HepG2 (cell line): ENCODE results near the gene CDT1. TPM values are rescaled to one million over a fixed set of nuclear protein-coding genes. Genes with fewer than 3 reads are reported as not detected.

ENCODE experiments used
- AHDC1 ChIP-seq: sonication (generic); formaldehyde crosslinking; IDR thresholded peaks from 2 replicates; pipeline ENCODE4 v1.5.1; 2020; ENCODE audit warnings: mild to moderate bottlenecking, missing genetic modification reagents, borderline replicate concordance
- HIVEP1 ChIP-seq: sonication (generic); formaldehyde crosslinking; IDR thresholded peaks from 2 replicates; pipeline ENCODE4 v1.4.0; 2020; ENCODE audit warnings: mild to moderate bottlenecking, missing genetic modification reagents
- MXD4 ChIP-seq: IDR thresholded peaks from 2 replicates; pipeline ENCODE4 v1.6.1; 2016; ENCODE audit warnings: mild to moderate bottlenecking, missing biosample characterization, missing genetic modification reagents
- NFIB ChIP-seq: sonication (generic); formaldehyde crosslinking; IDR thresholded peaks from 2 replicates; pipeline ENCODE4 v1.9.0; 2021; ENCODE audit warnings: missing genetic modification reagents, mild to moderate bottlenecking, borderline replicate concordance
- NR0B2 ChIP-seq: sonication (generic); formaldehyde crosslinking; IDR thresholded peaks from 2 replicates; pipeline ENCODE4 v1.4.0; 2020; ENCODE audit warnings: mild to moderate bottlenecking, missing genetic modification reagents
- SMC3 ChIP-seq: IDR thresholded peaks from 2 replicates; pipeline ENCODE4 v1.6.1; 2011; ENCODE audit warnings: low read length, improper control_type of control experiment
- TGIF2 ChIP-seq: IDR thresholded peaks from 2 replicates; pipeline ENCODE4 v1.6.1; 2016; ENCODE audit warnings: control low read depth, missing compliant biosample characterization
- ZBTB33 ChIP-seq: sonication (generic); formaldehyde crosslinking; IDR thresholded peaks from 2 replicates; pipeline ENCODE4 v1.4.0; 2020; ENCODE audit warnings: missing genetic modification reagents
- ZHX2 ChIP-seq, 2 experiments: sonication (generic) in 1 of 2; formaldehyde crosslinking in 1 of 2; IDR thresholded peaks; 2 replicates each; pipeline versions ENCODE4 v1.6.1 to v1.9.0; 2014 to 2022; ENCODE audit warnings: antibody characterized with exemption in 1 of 2, borderline replicate concordance in 1 of 2, inconsistent platforms in 1 of 2, low read depth in 1 of 2, missing genetic modification reagents in 1 of 2
- ZMAT3 ChIP-seq: sonication (generic); formaldehyde crosslinking; conservative IDR thresholded peaks from 2 replicates; pipeline ENCODE4 v1.7.0; 2021; ENCODE audit warnings: missing genetic modification reagents
- ZNF800 ChIP-seq: sonication (generic); formaldehyde crosslinking; IDR thresholded peaks from 2 replicates; pipeline ENCODE4 v1.4.0; 2020; ENCODE audit warnings: missing genetic modification reagents
- polyA plus RNA-seq, 8 experiments: library from polyadenylated mRNA; depleted of rRNA in 3 of 8; stranded (reverse) in 7 of 8; unstranded in 1 of 8; fragments of >200 nt; fragmentation: Illumina TruSeq in 4 of 8; extraction: Trizol in 4 of 8; gene quantifications; 2 replicates each; pipeline versions ENCODE4 v1.2.1 to v1.2.3, GENCODE V29; 2011 to 2016; ENCODE audit warnings: low read depth in 4 of 8, missing spikeins in 1 of 8, mixed read lengths in 1 of 8; ENCODE audit not compliant: insufficient read depth in 1 of 8
- total RNA-seq, 5 experiments: library from RNA; depleted of rRNA; stranded (reverse); fragments of >200 nt; fragmentation: Illumina TruSeq; extraction: Trizol; gene quantifications; 2 replicates each; pipeline ENCODE4 v1.2.3, GENCODE V29; 2016; ENCODE audit warnings: low read depth in 1 of 5

The CDT1 gene
- total and polyA plus RNA-seq, 2 of the 13 experiments (the other 11 are each of a cell fraction or from before 2014, with no cell fraction given), result 23.1 to 23.8 TPM

- TF ChIP-seq MXD4 (CRISPR knock-in tag), result peak; percentile 48; the same call in 1 of the 2 replicates
- no peak for TF ChIP-seq ZHX2 (IDR thresholded peaks at IDR 0.05; ENCODE audit: low read depth)
- no peak for TF ChIP-seq ZHX2 (CRISPR knock-in tag; IDR thresholded peaks at IDR 0.05; ENCODE audit: borderline replicate concordance)
- no peak for TF ChIP-seq AHDC1
- TF ChIP-seq ZMAT3 (CRISPR knock-in tag), result no peak
- TF ChIP-seq ZBTB33 (CRISPR knock-in tag), result peak; percentile 30; the same call in 1 of the 2 replicates
- no peak for TF ChIP-seq NFIB (CRISPR knock-in tag)
- peak; percentile 79 for TF ChIP-seq SMC3
- TF ChIP-seq ZNF800 (CRISPR knock-in tag), result no peak
- peak; percentile 40; the same call in 1 of the 2 replicates for TF ChIP-seq TGIF2 (CRISPR knock-in tag)
- 0 out of 2 replicates have a peak, but pooled peaks have one; percentile 11 for TF ChIP-seq HIVEP1 (CRISPR knock-in tag)
- no peak; the same call in 1 of the 2 replicates for TF ChIP-seq NR0B2 (CRISPR knock-in tag)
These were observed 54.2 kb downstream of the CDT1 start (continued) for GRCh38 chr16:88857728-88858339.
